ENCODE data around the gene NKAIN2. TPM values are rescaled to one million over a fixed set of nuclear protein-coding genes. Genes with fewer than 3 reads are reported as not detected.

NKAIN2 gene
- total and polyA plus RNA-seq, 7 donors, result 0.08 to 13.5 (median 1.1) TPM

DNA sequence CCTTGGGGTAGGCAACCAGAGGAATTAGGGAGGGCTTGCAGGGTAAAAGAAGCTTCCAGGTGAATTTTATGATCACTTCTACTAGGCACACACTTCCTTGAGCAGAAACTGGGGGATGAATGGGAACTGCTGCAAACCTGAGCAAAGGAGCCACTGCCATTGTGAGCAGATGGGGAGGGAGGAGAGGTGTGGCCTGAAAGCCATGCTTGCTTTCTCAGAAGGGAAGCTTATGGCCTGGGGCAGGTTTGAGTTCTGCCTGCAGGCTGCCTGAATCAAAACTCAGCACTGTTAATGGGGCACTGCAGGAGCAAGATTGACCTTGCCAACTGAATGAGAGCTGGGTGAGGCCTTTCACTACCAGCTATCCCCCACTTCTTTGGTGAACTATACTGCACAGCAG lies 328.1 kb downstream of the NKAIN2 start:
- Histone ChIP-seq H3K4me3 (no peak overlapping the region), H3K9me3 (no peaks in the 10 kb centered on the region), H3K27ac (no peak overlapping the region), H3K36me3 (ENCODE audit: insufficient read depth in 1 of 2, low read depth in 1 of 2) (no peaks in the 10 kb centered on the region), H3K27me3 (ENCODE audit: insufficient read depth in 3 of 3, low read length in 2 of 3) (no peaks in the 10 kb centered on the region), H3K4me1 (no peaks in the 10 kb centered on the region)
- DNase-seq (no peak), ATAC-seq (no peak)
- intact Hi-C loops (cut with DNase I), result no loop called here
- TF ChIP-seq, protein P1, sequence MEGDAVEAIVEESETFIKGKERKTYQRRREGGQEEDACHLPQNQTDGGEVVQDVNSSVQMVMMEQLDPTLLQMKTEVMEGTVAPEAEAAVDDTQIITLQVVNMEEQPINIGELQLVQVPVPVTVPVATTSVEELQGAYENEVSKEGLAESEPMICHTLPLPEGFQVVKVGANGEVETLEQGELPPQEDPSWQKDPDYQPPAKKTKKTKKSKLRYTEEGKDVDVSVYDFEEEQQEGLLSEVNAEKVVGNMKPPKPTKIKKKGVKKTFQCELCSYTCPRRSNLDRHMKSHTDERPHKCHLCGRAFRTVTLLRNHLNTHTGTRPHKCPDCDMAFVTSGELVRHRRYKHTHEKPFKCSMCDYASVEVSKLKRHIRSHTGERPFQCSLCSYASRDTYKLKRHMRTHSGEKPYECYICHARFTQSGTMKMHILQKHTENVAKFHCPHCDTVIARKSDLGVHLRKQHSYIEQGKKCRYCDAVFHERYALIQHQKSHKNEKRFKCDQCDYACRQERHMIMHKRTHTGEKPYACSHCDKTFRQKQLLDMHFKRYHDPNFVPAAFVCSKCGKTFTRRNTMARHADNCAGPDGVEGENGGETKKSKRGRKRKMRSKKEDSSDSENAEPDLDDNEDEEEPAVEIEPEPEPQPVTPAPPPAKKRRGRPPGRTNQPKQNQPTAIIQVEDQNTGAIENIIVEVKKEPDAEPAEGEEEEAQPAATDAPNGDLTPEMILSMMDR (IDR thresholded peaks at IDR 0.05), result no peak

- no peak for DNase-seq
- no peak overlapping the region for H3K4me3 ChIP-seq
- H3K4me1 ChIP-seq, result no peaks in the 10 kb centered on the region
- no peaks in the 10 kb centered on the region for H3K36me3 ChIP-seq (ENCODE audit: insufficient read depth in 1 of 2, low read depth in 1 of 2)
- no peak for ATAC-seq
- TF ChIP-seq, protein P1 (IDR thresholded peaks at IDR 0.05), result no peak
- H3K9me3 ChIP-seq, result no peaks in the 10 kb centered on the region
- WGBS, 3 donors, result 74 to 95% (median 78%) methylated on average over 2 of the region's 2 CpGs
- H3K27me3 ChIP-seq (ENCODE audit: insufficient read depth in 3 of 3, low read length in 2 of 3), result no peaks in the 10 kb centered on the region
- intact Hi-C loops (cut with DNase I), result no loop called here
- no peak overlapping the region for H3K27ac ChIP-seq
These were observed 328.6 kb downstream of the NKAIN2 start for GRCh38 chr6:124132256-124132655.

DNA sequence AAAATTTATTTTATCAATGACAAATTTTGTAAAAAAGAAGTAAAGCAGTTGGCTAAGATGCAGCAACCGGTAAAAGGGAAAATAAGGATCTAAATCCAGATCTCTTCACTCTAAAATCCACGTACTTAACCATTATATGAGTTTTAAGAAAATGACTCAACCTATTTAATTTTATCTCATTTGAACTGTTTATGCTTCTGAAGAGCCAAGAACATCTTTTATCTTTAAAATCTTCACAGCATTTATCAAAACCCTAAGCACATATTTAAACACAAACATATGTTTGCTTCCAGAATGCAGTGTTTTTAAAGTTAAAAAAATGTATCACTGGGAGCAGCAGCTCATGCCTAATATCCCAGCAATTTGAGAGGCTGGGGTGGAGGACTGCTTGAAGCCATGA lies 339.2 kb downstream of the NKAIN2 start:
- H3K4me3 ChIP-seq, result no peak overlapping the region
- intact Hi-C loops (cut with DNase I), result no loop called here
- TF ChIP-seq, protein P1 (IDR thresholded peaks at IDR 0.05), result no peak
- no peaks in the 10 kb centered on the region for H3K36me3 ChIP-seq (ENCODE audit: insufficient read depth in 1 of 2, low read depth in 1 of 2)
- no peaks in the 10 kb centered on the region for H3K9me3 ChIP-seq
- ATAC-seq, result no peak
- no peak overlapping the region for H3K27ac ChIP-seq
- H3K27me3 ChIP-seq (ENCODE audit: insufficient read depth in 3 of 3, low read length in 2 of 3), result no peaks in the 10 kb centered on the region
- no peak for DNase-seq
- H3K4me1 ChIP-seq, result no peaks in the 10 kb centered on the region
- WGBS, 3 donors, result 84 to 87% (median 85%) methylated on average over 2 of the region's 2 CpGs

DNA sequence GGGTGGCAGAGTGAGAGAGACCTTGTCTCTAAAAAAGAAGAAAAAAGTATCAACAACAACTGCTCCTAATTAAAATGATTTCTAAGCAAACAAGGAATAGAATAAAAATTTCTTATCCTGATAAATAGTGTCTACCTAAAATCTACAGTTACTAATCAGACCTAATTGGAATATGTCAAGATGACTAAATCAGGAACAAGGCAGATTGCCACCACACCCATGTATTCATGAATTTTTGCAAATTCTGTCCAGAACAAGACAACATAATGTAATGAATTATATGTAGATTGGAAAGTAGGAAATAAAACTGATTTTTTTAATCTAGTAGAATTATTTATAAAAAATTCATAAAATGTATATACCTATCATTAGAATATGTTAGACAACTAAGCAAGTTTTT lies 339.8 kb downstream of the NKAIN2 start:
- Histone ChIP-seq H3K9me3 (no peaks in the 10 kb centered on the region), H3K27ac (no peak overlapping the region), H3K36me3 (ENCODE audit: insufficient read depth in 1 of 2, low read depth in 1 of 2) (no peaks in the 10 kb centered on the region), H3K4me3 (no peak overlapping the region), H3K4me1 (no peaks in the 10 kb centered on the region), H3K27me3 (ENCODE audit: insufficient read depth in 3 of 3, low read length in 2 of 3) (no peaks in the 10 kb centered on the region)
- ATAC-seq (no peak), DNase-seq (no peak)
- intact Hi-C loops (cut with DNase I), result no loop called here
- TF ChIP-seq, protein P1 (IDR thresholded peaks at IDR 0.05), result no peak

DNA sequence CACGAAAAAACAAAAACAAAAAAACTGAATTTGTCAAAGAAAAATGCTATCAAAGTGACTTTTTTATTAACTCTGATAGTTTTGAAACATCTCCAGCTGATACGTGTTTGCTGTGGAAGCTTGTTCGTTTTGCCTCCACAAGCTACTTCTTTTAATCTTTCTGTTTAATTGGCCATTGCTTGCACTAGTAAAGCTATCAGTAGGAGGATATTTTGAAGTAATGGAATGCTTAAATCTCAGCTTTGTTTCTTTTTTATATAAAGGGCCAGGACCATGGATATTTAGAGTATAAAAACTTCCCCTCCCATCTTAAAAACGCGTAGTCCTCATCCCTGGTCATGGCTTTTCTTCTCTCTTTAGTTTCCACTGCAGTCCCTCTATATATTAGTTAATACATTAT lies 344.0 kb downstream of the NKAIN2 start:
- Histone ChIP-seq H3K36me3 (ENCODE audit: insufficient read depth in 1 of 2, low read depth in 1 of 2) (no peaks in the 10 kb centered on the region), H3K9me3 (no peaks in the 10 kb centered on the region), H3K4me1 (no peaks in the 10 kb centered on the region), H3K27ac (no peak overlapping the region), H3K27me3 (ENCODE audit: insufficient read depth in 3 of 3, low read length in 2 of 3) (no peaks in the 10 kb centered on the region), H3K4me3 (no peak overlapping the region)
- DNase-seq (no peak), ATAC-seq (no peak)
- WGBS, 3 donors, result 38 to 54% (median 44%) methylated on average over 5 of the region's 5 CpGs
- TF ChIP-seq, protein P1 (IDR thresholded peaks at IDR 0.05), result no peak
- intact Hi-C loops (cut with DNase I), result no loop called here
